Panc1 (cell line): ENCODE data around the gene PFN4. TPM values are rescaled to one million over a fixed set of nuclear protein-coding genes. Genes with fewer than 3 reads are reported as not detected.

ENCODE experiments used
- ATAC-seq: fragments of 200-7000 bp; cut with Tn5 transposase; 2 replicates; pipeline ENCODE4 v1.9.1; 2020; ENCODE audit warnings: mild to moderate bottlenecking, moderate library complexity
- BruUV-seq: library from RNA; stranded (reverse); fragments of 400-500 nt; replicated peaks from 2 replicates; lab custom pipeline; 2021; lab: Mats Ljungman, UMichigan
- CTCF ChIA-PET: fragments of 300-600 bp; sonication (Branson Sonifier 250); formaldehyde crosslinking; loops from one replicate; lab custom pipeline; 2022; ENCODE audit warnings: antibody characterized with exemption; lab: Charles Lee
- POLR2A ChIA-PET: fragments of 300-600 bp; sonication (Branson Sonifier 250); formaldehyde crosslinking; loops from one replicate; lab custom pipeline; 2022; ENCODE audit warnings: antibody characterized with exemption; lab: Charles Lee
- DNase-seq: peaks from one replicate; pipeline ENCODE4 v3.0.0-alpha.2; 2010; ENCODE audit warnings: low read depth, low spot score
- H3K27ac ChIP-seq: 2 replicates; pipeline ENCODE4 v1.5.1; 2011; ENCODE audit warnings: mild to moderate bottlenecking, low read length, inconsistent platforms
- H3K27me3 ChIP-seq: fragments of 200-500 bp; sonication (Bioruptor generic); 2 replicates; pipeline ENCODE4 v1.6.0; 2014; ENCODE audit warnings: low read length, inconsistent platforms; ENCODE audit not compliant: control insufficient read depth, insufficient read depth
- H3K36me3 ChIP-seq: fragments of 200-500 bp; sonication (Bioruptor generic); 2 replicates; pipeline ENCODE4 v1.5.1; 2014; ENCODE audit warnings: inconsistent platforms, mild to moderate bottlenecking, low read length, moderate library complexity; ENCODE audit not compliant: control insufficient read depth, insufficient read depth
- H3K4me1 ChIP-seq: 2 replicates; pipeline ENCODE4 v1.5.1; 2011; ENCODE audit warnings: inconsistent platforms, mild to moderate bottlenecking, low read length, moderate library complexity; ENCODE audit not compliant: control insufficient read depth, insufficient read depth
- H3K4me3 ChIP-seq, 2 experiments: 2 replicates each; pipeline ENCODE4 v1.5.1; 2011 to 2012; ENCODE audit warnings: low read depth in 2 of 2, low read length in 2 of 2, mild to moderate bottlenecking in 2 of 2, inconsistent platforms in 1 of 2, moderate library complexity in 1 of 2
- H3K9me3 ChIP-seq: fragments of 200-500 bp; sonication (Bioruptor generic); 2 replicates; pipeline ENCODE4 v1.5.1; 2014; ENCODE audit warnings: low read depth, mild to moderate bottlenecking, inconsistent platforms, low read length, moderate library complexity; ENCODE audit not compliant: control insufficient read depth, insufficient read depth
- POLR2AphosphoS5 ChIP-seq: IDR thresholded peaks from 2 replicates; pipeline ENCODE4 v1.6.1; 2012; ENCODE audit warnings: mild to moderate bottlenecking, low read depth, low read length, moderate library complexity
- REST ChIP-seq, 2 experiments: IDR thresholded peaks; 2 replicates each; pipeline ENCODE4 v1.6.1; 2011 to 2012; ENCODE audit warnings: low read depth in 2 of 2, control low read depth in 1 of 2, low read length in 1 of 2, mild to moderate bottlenecking in 1 of 2, moderate library complexity in 1 of 2; ENCODE audit not compliant: insufficient read depth in 1 of 2
- SIN3A ChIP-seq: IDR thresholded peaks from 2 replicates; pipeline ENCODE4 v1.6.1; 2012; ENCODE audit warnings: low read depth, mild to moderate bottlenecking, low read length, moderate library complexity, borderline replicate concordance; ENCODE audit not compliant: insufficient read depth
- TCF7L2 ChIP-seq: IDR thresholded peaks from 2 replicates; pipeline ENCODE4 v1.6.1; 2011; ENCODE audit warnings: mild to moderate bottlenecking, low read depth, low read length, inconsistent platforms
- in situ Hi-C: cut with HindIII; loops from 2 replicates; pipeline ENCODE4 v1.10.0; 2016; ENCODE audit warnings: low sequenced_read_pairs, low pct_unique_long_range_greater_than_20kb
- intact Hi-C: fragments of 100-400 bp; cut with micrococcal nuclease; formaldehyde crosslinking; loops from one replicate; pipeline ENCODE4 v1.10.0; 2022; ENCODE audit not compliant: unreplicated experiment
- total RNA-seq: library from RNA; stranded (reverse); gene quantifications from one replicate; pipeline ENCODE4 v1.2.1, GENCODE V29; 2021; ENCODE audit not compliant: unreplicated experiment
- TF ChIP-seq, protein P1 (sequence below): fragments of 450-650 bp; IDR thresholded peaks from 2 replicates; pipeline ENCODE4 v1.5.1; 2017; ENCODE audit warnings: mild to moderate bottlenecking

The PFN4 gene
- total RNA-seq, 1 experiment from 2014 or later = 1.3 TPM

DNA sequence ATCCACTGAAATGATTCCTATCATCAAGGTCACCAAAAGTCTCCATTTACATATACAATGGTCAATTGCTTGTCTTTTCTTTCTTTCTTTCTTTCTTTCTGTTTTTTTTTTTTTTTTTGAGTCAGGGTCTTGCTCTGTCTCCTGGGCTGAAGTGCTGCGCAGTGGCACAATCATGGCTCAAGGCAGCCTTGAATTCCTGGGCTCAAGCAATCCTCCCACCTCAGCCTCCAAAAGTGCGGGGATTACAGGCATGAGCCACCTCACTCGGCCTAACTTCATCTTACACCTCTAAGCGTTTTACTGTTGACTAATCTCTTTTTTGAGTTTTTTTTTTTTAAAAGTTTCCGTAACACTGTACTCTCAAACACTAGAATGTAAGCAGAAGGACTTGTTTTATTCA, 47.9 kb downstream of the PFN4 start:
- Histone ChIP-seq H3K4me1 (peaks cover 13% of the 10 kb centered on the region; the same call in 1 of the 2 replicates), H3K27me3 (no peaks in the 10 kb centered on the region), H3K36me3 (peaks cover 16% of the 10 kb centered on the region), H3K27ac (peak overlapping the region; percentile 94), H3K4me3 (peak overlapping the region; percentile 96 to 97), H3K9me3 (no peaks in the 10 kb centered on the region)
- CTCF ChIA-PET = interaction anchor here (1.9 kb wide), 1 partner anchor 148 kb away, joined by 6 read pairs; the partner anchor contains the start of gene ATAD2B
- POLR2A ChIA-PET = no interaction called here
- TF ChIP-seq TCF7L2 = no peak
- TF ChIP-seq, protein P1, sequence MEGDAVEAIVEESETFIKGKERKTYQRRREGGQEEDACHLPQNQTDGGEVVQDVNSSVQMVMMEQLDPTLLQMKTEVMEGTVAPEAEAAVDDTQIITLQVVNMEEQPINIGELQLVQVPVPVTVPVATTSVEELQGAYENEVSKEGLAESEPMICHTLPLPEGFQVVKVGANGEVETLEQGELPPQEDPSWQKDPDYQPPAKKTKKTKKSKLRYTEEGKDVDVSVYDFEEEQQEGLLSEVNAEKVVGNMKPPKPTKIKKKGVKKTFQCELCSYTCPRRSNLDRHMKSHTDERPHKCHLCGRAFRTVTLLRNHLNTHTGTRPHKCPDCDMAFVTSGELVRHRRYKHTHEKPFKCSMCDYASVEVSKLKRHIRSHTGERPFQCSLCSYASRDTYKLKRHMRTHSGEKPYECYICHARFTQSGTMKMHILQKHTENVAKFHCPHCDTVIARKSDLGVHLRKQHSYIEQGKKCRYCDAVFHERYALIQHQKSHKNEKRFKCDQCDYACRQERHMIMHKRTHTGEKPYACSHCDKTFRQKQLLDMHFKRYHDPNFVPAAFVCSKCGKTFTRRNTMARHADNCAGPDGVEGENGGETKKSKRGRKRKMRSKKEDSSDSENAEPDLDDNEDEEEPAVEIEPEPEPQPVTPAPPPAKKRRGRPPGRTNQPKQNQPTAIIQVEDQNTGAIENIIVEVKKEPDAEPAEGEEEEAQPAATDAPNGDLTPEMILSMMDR = no peak
- TF ChIP-seq REST (IDR thresholded peaks at IDR 0.05; ENCODE audit: insufficient read depth in 1 of 2, low read depth in 2 of 2, low read length in 1 of 2) = no peak
- no peak for TF ChIP-seq POLR2AphosphoS5
- TF ChIP-seq SIN3A = no peak
- in situ Hi-C loops = no loop called here
- DNase-seq (no peak), ATAC-seq (no peak)
- intact Hi-C loops = no loop called here
- BruUV-seq = no TSS peak

GRCh38 chr2:24073816-24074215, 49.3 kb downstream of the PFN4 start:
- DNase-seq (no peak), ATAC-seq (no peak)
- peaks cover 17% of the 10 kb centered on the region for H3K36me3 ChIP-seq
- no peaks in the 10 kb centered on the region for H3K27me3 ChIP-seq
- BruUV-seq = no TSS peak
- no peak for TF ChIP-seq TCF7L2
- no peak for TF ChIP-seq POLR2AphosphoS5
- intact Hi-C loops = no loop called here
- ChIA-PET POLR2A (no interaction called here), CTCF (no interaction called here)
- no peak overlapping the region for H3K4me3 ChIP-seq
- H3K9me3 ChIP-seq = no peaks in the 10 kb centered on the region
- in situ Hi-C loops = no loop called here
- peaks cover 13% of the 10 kb centered on the region; the same call in 1 of the 2 replicates for H3K4me1 ChIP-seq
- H3K27ac ChIP-seq = no peak overlapping the region

GRCh38 chr2:24072259-24072658, 50.9 kb downstream of the PFN4 start:
- TF ChIP-seq SIN3A (no peak), TCF7L2 (no peak), POLR2AphosphoS5 (no peak), REST (IDR thresholded peaks at IDR 0.05; ENCODE audit: insufficient read depth in 1 of 2, low read depth in 2 of 2, low read length in 1 of 2) (no peak)
- TF ChIP-seq, protein P1 = no peak
- Histone ChIP-seq H3K9me3 (no peaks in the 10 kb centered on the region), H3K4me3 (no peak overlapping the region), H3K4me1 (peaks cover 4% of the 10 kb centered on the region; the same call in 1 of the 2 replicates), H3K36me3 (peaks cover 25% of the 10 kb centered on the region), H3K27ac (no peak overlapping the region), H3K27me3 (no peaks in the 10 kb centered on the region)
- BruUV-seq = no TSS peak
- ChIA-PET CTCF (no interaction called here), POLR2A (no interaction called here)
- in situ Hi-C loops (no loop called here), intact Hi-C loops (no loop called here)
- no peak for ATAC-seq
- DNase-seq = no peak
